Measurements from ENCODE around the gene B3GAT1.

The B3GAT1 gene

GRCh38 chr11:134389464-134390180 is 22.4 kb downstream of the B3GAT1 start:
- no peak for DNase-seq

DNA sequence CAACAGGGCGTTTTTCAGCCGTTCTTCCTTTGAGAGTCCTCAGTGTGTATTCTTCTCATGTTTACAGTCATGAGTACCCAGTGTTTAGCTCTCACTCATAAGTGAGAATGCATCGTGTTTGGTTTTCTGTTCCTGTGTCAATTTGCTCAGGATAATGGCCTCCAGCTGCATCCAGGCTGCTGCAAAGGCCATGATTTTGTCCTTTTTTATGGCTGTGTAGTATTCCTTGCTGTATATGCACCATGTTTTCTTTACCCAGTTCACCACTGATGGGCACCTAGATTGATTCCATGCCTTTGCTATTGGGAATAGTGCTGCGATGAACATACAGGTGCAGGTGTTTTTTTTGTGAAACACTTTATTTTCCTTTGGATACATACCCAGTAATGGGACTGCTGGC is 23.5 kb downstream of the B3GAT1 start:
- no peak for DNase-seq

DNA sequence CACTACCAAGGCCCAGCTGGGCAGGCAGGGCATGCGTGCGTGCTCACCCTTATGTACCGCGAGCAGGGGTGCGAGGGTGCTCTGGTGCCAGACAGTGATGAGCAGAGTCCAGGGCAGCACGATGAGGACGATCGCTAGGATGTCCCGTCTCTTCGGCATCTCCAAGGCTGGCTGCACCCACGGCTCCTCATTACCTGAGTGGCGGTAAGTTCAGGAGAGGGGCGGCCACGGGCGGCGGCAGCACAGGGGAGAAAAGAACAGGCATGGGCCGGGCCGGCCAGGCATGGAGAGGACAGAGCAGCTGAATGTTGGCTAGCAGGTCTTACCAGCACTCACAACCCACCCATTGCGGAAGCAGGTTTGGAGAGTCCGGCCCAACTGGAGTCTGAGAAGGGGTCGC is 24.5 kb downstream of the B3GAT1 start:
- DNase-seq: no peak

DNA sequence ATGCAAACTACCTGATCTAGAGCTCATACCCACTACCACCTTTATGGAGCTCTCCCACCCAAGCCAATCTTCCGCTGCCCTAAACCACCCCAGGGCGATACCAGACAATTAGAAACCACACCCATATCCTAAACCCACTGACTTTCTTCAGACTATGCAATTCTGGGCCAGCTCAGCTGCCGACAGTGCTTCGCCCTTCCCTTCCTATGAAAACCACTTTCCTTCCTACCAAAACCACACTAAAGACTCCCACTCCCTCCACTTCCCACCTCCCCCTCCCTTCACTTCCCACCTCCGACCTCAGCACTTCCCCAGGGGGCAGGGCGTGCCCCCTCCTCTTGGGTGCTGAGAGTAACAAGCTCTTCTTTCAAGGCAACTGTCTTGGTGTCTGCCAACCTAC is 25.1 kb downstream of the B3GAT1 start:
- DNase-seq: no peak

DNA sequence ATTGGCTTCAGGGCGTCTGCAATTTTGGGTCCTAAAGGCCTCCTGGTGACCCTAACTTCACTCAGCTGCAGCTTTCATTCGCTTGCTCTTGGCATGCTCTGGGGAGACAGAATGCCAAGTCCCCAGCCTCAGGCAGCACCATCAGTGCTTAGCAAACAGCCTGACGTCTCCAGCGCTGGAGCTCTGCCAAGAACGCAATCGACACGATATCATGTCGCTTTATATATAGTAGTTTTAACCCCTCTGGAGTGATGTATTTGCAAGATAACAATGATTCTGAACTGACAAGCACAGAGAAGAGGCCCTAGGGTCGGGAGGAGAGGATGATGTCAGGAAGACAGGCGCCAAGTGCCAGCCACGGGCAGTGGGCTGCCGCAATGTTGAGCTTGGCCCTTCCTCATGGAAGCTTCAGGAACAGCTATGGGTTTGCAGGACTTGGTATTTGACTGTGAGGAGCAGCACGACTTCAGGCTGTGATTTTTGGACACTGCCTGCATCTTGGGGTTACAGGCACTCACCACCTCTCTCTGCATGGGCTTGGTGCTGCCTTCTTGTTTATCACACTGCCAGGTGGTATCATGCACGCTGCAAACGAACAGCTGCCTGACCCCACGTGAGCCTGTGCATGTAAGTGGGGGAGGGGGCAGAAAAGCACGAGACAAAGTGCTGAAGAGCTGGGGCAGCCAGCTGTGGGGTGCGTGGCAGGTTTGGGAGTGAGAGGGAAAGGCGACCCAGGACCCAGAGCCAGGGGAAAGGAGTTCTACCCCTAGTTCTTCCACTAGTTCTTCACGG is 26.1 kb downstream of the B3GAT1 start:
- DNase-seq: peak; percentile 68

DNA sequence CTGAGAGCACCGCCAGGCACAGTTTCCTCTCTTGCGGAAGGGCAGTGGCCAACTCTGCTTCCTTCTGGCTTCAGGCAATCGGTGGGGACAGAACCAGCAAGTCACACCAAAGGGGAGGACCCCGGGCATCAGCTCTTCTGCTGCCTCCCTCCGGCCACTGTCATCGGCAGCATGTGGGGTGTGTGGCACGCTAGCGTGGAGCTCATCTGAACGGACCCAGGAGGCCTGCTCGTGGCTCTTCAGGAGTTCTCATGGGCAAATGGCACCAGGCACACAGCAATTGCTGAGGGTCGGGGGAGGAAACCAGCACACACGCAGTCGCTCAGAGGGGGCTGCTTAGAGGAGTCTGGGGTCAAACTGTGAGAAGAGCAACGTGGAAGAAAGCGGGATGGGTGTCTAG is 26.9 kb downstream of the B3GAT1 start:
- DNase-seq: no peak

GRCh38 chr11:134384406-134384805 is 27.6 kb downstream of the B3GAT1 start:
- DNase-seq: no peak

- DNase-seq: no peak
Measured at GRCh38 chr11:134383576-134384221, 28.3 kb downstream of the B3GAT1 start.

DNA sequence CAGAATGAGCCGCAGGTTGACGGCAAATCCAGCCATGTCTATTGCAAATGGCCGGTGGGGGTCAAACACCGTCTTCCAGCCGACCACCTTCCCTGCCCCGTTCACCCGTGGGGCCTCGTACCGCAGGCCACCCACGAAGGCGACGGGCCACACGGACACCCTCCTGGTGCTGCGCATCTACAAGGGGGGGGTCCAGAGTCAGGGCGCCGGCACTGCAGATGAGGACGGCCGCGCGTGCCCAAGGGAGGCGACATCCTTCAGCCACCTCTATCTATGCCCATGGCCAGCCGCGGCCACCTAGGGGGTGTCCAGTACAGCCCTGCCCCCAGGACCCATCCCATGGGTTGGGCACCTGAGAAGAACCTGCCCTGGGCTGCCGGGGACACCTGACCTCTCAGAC is 29.2 kb downstream of the B3GAT1 start:
- no peak for DNase-seq

- DNase-seq: no peak
Measured at GRCh38 chr11:134382257-134382656, 29.8 kb downstream of the B3GAT1 start.

- DNase-seq: no peak
Measured at GRCh38 chr11:134380785-134381184, 31.3 kb downstream of the B3GAT1 start.

DNA sequence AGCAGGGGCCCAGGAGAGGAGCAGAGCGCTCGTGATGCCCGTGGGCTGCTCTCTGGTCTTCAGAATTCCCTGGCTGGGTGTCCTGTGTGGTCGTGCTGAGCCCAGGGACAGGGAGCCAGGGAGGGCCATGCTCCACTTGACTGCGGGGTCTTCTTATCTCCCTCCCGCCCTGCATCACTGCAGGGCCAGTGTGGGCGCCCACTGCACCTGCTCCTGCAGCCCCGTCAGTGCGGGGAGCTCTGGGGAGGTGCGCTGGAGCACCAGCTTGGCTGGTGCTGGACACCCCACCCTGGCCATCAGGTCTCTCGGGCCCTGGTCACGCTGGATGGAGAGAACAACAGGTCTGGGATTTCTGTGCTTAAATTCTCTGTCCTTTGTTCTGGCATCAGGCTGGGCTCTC is 31.8 kb downstream of the B3GAT1 start:
- DNase-seq: no peak

- DNase-seq: no peak
Measured at GRCh38 chr11:134379241-134379640, 32.8 kb downstream of the B3GAT1 start.

GRCh38 chr11:134377876-134378275 is 34.2 kb downstream of the B3GAT1 start:
- no peak for DNase-seq

DNA sequence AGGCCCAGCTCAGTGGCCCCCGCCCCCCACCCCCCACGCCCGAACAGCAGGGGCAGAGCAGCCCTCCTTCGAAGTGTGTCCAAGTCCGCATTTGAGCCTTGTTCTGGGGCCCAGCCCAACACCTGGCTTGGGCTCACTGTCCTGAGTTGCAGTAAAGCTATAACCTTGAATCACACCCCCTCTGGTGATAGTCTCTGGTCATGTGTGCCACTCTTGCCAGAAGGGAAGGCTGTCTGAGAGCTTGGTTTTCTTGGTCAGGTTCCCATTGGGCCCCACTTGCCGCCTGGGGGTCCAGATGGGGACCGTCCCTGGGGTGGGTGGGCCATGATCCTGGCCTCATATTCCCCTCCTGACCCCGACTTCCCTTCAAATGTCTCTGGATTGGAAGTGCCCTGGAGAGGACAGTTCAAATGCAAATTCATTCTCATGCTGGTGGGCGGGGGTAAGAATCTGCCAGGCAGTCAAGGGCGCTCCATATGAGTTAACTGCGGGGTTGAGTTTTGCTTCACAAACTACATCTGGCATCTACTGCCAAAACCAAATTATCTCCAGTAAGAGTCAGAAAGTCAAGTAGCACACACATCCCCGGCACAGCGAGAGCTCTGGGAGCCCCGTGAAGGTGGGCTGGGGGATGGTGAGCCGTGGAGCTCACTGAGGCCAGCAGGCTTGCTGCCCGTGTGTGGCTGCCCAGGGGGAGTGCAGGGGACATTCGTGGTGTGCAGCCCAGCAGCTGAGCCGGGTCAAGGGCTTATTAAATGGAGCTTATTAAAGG is 35.7 kb downstream of the B3GAT1 start:
- DNase-seq: no peak

DNA sequence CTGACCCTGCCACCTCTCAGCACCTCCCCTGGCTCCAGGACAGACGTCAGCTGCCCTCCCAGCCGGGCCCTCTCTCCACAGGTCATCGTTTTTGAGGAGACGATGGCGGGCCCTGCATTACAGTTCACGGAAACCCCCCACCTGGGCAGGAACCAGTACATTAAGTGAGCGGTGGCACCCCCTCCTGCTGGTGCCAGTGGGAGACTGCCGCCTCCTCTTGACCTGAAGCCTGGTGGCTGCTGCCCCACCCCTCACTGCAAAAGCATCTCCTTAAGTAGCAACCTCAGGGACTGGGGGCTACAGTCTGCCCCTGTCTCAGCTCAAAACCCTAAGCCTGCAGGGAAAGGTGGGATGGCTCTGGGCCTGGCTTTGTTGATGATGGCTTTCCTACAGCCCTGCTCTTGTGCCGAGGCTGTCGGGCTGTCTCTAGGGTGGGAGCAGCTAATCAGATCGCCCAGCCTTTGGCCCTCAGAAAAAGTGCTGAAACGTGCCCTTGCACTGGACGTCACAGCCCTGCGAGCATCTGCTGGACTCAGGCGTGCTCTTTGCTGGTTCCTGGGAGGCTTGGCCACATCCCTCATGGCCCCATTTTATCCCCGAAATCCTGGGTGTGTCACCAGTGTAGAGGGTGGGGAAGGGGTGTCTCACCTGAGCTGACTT is 37.0 kb downstream of the B3GAT1 start:
- no peak for DNase-seq

DNA sequence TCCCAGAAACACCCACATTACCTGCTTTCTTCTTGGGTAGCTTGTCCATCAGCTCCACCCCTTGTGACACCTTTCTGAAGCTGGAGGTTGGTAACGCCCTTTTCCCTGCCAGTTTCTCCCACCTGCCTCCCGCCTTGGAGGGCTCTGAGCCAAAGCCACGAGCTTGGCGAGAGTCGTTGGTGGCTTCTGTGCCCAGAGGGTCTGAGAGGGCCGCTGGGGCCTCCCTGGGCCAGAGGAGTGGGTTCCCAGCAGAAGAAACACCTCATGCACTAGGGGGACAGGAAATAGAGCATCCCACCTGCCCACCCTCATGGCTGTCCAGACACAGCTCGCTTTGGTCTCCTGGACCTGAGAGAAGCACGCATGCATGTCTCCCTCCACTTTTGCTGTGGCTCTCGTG is 37.9 kb downstream of the B3GAT1 start:
- DNase-seq: no peak

DNA sequence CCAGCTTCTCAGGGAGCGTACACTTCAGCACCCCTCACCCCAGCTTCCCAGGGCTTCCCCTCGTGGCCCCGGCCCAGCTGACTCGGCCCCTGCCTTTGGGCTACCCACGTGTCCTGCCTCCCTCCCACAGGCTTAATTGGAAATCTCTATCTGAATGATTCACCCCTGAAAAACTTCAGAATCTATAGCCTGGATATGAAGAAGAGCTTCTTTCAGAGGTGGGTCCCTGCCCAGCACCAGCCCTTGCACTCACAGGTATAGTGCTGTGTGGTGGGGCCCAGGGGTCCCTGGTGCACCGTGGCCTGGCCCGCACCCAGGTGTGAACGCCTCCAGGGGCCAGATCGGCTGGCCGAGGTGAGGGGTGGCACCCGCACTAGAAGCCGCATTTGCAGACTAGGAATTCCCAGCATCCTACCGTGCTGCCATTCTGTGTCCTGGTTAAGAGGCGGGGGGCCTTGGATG is 38.4 kb downstream of the B3GAT1 start:
- no peak for DNase-seq

DNA sequence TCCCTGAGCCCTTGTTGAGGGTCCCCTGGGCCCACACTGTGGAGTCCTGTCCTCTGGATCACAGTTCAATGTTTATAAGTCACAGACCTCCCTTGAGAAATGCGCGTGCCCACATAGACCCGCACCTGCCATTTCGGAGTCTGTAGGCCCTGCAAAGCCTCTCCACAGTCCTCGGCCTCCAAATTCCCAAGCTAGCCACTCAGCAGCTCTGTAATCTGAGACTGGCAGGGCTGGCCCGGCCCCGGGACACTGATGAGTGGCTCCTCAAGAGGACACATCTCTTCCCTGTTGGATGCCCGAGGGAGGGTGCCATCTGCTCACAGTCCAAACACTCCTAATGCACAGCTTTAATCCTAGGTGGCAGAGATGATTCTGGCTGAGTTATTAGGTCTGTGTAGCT is 39.1 kb downstream of the B3GAT1 start:
- DNase-seq: peak; percentile 66

DNA sequence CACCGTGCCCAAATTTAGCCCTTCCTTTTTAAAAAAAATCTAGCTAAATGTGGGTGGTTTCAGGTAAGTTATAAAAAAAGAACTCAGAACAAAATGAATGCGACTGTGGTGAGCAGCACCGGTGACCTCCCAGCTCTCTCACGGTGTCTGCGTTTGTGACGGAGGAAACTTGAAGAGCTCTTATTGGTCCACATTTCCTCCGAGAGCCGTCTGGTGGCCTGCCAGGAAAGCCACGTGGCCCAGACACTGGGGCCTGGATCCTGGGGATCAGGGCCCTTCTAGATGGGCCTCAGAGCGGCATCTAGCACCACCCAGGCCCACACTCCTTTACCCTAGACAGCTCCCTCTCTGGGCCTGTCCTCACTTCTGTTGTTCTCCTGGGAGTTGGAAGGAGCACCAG is 39.5 kb downstream of the B3GAT1 start:
- DNase-seq: no peak

GRCh38 chr11:134371436-134372185 is 40.4 kb downstream of the B3GAT1 start:
- DNase-seq: no peak
